GM19372 (cell line): ENCODE measurements around the gene TEKTIP1.
"Not testable (repeated sequence)": the region's sequence is repeated elsewhere in the genome, so short reads cannot be mapped to it uniquely, and the experiment has no call there.

ENCODE experiments used
- ATAC-seq: cut with Tn5 transposase; IDR thresholded peaks from one replicate; pipeline ENCODE4 v1.9.1; 2021; ENCODE audit warnings: mild to moderate bottlenecking, low read depth, moderate library complexity; ENCODE audit not compliant: unreplicated experiment

Gene TEKTIP1

DNA sequence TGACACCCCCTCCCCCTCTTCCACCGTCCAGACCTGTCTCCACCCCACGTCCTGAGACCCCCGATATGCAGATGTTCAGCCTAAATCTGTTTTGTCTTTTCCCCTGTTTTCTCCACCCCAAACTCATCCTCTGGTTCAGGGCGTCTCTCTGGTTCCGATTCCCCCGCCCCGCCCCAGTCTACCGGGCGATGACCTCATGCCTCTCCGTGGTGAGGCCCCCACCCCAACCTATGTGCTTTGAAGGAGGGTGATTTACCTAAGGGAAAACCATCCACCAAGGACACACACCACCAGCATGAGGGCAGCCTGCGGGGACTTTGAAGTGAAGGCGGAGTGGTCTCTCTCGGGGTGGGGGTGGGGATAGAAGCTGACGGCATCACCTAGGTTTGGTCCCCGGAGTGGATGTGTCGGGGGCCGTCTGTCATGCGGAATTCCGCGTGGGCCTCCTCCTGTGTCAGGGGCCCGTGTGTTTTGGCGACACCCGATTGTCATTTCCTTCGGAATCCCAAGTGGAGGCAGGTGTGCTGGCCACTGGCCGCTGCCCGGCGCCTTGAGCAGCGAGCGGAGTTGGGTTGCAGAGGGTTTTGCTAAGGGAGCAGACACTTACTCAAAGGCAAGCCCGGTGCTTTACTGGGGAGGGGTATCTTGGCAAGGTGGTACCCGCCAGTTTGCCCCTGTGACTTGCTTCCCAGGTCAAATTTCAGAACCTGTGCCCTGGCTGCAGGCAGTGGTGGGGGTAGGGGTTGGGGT is 31.4 kb upstream of the TEKTIP1 start:
- no peak for ATAC-seq

DNA sequence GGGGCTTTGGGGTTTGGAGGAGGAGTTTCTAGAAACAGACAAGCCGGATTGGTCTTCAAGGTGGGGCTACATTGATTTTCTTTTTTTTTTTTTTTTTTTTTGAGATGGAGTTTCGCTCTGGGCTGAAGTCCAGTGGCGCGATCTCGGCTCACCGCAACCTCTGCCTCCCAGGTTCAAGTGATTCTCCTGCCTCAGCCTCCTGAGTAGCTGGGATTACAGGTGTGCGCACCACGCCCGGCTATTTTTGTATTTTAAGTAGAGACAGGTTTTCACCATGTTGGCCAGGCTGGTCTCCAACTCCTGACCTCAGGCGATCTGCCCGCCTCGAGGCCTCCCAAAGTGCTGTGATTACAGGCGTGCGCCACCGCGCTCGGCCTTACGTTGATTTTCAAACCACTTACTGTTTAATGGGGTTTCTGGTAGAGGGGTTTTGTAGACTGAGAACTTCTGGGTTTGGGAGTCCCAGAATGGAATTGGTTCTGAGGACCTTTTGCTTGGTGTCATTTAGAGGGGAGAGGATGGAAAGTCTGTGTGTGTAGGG is 30.8 kb upstream of the TEKTIP1 start:
- not testable (repeated sequence) for ATAC-seq

DNA sequence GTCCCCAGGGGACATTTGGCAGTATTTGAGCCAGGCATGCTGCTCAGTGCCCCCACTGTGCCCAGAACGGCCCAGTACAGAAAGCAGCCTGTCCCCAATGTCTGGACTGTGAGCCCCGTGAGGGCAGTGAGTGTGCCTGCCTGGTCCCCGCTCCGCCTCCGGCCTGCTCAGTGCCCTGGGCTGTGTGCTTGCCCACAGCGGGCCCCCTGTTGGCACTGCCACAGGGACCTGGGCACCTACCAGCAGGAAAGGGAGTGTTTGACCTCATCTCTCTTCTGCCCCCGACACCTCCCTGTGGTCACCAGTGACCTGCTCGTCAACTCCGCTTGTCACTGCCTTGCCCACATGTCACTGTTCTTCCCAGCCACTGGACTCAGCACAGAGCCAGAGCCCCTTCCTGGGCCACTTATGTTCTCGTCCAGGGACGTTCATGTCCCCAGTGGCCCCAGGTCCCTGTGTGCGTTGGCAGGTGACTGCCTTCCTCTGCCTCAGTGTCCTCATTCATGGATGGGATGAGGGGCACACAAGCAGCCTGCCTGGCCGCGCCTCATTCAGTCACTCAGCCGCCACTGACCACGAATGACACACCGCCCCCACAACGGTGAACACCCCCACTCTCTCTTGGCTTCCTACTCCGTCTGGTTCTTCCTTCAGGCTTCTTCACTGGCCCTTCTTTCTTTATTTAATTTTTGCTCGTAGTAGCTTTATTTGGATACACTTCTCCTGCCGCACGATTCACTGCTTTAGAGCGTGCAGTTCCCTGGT is 30.0 kb upstream of the TEKTIP1 start:
- no peak for ATAC-seq

DNA sequence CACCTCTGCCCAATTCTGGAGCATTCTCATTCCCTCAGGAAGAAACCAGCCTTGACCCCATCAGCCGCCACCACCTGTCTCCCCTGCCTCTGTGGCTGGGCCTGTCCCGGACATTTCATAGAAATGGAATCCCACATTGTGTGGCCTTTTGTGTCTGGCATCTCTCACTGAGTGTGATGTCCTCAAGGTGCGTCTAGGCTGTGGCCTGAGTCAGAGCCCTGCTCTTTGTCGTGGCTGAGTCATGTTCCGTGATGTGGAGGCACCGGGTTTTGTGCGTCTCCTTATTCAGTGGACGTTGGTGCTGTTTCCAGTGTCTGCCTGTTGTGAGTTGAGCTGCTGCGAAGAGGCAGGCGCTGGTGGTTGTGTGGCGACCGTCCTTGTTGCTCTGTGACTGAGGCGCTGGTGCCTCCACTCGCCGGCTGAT is 29.4 kb upstream of the TEKTIP1 start:
- no peak for ATAC-seq

DNA sequence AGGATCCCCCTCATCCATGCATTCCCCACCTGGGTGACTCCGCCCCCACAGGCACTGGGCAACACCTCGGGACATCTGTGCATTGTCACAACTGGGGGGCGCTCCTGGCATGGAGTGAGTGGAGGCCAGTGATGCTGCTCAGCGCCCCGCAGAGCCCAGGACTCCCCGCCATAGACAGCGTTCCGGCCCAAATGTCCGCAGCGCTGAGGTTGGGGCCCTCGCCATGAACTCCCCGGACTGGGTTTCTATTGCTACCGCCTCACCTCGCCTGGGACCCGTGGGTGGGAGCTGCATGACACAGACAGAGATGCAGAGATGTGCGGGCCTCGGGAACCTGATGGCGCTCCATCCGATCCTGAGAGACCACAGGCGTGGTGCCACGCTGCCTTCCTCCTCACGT is 28.2 kb upstream of the TEKTIP1 start:
- ATAC-seq: no peak

DNA sequence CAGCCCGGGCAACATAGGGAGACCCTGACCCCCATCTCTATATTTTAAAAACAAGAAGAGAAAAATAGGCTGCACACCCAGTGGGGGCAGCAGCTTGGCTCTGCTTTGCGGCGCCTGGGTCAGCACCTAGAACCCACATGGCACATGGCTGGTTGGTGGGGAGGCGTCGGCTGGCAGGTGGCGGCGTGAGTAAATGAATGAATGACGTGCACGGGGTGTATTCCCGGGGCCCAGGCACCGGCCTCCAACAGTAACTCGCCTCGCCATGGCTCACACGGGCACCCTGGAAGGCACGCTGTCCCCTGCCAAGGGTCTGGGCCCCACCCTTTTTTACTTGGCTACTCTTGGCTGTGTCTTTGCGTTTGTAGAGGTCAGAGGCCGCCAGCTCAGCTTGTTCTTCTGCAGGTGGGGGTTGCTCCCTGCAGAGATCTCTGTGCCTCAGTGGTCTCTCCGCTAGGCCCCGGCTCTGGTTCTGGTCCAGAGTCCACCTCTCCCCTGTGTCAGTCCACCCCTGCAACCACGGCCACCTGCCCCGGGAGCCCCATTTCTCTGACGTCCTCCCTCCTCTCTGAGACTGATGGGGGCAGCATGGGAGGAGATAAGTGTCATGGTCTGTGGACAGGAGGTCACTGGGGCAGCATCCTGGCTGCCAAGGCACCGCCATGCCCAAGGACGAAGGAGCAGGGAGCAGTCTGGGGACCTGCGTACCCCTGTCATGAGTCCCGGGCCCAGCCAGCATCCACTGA is 27.3 kb upstream of the TEKTIP1 start:
- no peak for ATAC-seq

DNA sequence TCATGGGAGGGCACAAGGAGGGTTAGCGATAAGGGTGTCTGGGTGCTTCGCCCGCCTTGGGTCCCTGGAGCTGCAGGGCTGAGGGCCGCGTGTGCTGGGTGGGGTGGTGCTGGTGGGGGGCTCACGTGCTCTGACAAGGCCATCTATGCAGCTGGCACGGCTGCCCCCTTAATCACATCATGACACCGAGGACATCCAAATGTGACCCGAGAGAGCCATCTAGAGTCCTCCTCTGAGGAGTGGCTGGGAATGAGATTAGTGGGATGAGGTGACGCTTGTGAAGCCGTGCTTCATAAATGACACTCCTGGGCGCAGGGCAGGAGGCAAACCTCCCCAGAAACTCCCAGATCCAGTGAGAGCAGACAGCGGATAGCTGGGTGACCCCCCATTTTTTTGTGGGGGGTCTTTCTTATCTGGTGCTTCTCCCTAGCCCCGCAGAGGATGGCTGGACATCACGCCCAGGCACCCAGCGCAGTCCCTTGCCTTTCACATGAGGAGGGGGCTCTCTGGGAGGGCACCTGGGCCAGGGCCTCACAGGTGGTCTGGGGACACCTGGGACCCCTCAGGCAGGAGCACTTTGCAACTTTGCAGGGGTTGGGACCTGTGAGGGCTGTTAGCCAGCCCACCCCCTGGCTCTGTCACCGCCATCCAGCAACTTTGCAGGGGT is 26.3 kb upstream of the TEKTIP1 start:
- no peak for ATAC-seq

DNA sequence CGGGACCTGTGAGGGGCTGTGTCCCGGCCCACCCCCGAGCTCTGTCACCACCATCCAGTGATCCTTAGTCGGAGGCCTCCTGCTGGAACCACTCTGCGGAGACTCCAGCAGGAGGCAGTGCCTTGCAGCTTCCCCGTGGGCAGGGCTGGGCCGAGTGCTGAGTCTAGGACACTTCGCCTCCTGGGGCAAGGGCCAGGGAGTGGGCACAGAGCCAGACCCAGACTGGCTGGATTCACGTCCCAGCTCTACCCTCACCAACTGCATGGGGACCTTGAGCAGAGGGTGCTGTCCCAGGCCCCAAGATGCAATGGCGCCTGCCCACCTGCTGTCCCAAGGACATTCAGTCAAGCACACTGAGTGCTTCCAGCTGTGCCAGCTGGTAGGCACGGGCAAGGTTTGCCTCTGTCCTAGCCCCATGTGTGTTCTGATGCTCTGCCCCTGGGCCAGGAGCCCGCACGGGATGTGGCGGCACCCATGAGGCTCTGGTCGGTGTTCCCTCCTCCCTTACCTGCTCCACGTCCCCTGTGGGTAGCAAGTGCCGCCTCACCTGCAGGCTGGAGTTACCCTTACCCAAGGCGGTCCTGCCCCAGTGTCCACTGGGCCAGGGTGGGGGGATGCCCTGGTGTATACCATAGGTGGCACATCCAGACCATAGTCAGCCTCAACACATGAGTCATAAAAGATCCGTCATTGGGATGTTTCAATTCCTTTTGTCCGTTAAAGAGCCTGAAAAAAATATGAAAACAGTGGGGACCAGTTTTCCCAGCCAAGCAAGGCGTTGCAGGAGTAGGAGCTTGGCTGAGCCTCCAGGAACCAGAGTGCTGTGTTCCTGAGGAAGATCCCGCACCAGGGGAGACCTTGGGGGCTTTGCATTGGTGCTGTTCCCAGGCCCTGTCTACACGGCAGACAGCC is 25.5 kb upstream of the TEKTIP1 start:
- ATAC-seq: no peak

DNA sequence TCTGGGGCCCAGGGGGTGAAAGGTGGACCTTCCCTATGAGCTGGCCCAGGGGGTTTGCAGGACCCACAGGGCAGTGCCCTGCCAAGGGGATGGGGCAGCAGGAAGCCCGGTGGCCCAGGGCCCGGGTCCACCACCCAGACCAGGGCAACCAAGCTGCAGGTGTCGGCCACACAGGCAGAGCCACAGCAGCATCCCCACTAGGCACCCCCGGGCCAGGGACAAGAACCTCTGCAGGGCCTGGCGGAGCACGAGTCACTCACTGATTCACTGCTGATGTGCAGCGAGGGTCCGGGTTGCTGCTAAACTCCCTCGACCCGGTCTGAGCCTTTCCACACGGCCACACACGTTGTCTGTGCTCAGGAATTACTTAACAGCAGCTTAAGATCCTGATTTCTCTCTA is 24.0 kb upstream of the TEKTIP1 start:
- no peak for ATAC-seq

DNA sequence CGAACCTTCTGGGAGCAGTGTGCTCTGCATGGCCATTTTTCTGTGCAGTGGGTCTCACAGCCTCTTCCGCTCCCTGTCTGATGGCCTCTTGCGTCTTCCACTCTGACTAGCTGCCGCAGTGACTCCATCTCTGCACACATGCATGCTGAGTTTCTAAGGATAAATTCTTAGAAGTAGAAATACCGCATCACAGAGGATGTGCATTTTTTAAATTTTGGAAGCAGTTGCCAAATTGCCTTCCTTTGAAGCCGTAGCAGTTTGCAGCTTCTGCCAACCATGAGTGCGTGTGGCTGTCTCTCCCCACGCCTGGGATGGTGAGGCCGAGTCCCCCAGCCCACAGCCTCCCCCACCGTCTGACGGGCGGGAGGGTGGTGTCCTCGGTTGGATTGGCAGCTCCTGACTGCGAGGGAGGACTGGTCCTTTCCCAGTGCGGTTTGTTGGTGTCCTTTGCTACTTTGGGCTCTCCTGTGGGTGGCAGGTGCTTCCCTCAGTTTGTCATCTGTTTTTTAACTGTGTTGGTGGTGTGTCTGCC is 23.0 kb upstream of the TEKTIP1 start:
- ATAC-seq: no peak

DNA sequence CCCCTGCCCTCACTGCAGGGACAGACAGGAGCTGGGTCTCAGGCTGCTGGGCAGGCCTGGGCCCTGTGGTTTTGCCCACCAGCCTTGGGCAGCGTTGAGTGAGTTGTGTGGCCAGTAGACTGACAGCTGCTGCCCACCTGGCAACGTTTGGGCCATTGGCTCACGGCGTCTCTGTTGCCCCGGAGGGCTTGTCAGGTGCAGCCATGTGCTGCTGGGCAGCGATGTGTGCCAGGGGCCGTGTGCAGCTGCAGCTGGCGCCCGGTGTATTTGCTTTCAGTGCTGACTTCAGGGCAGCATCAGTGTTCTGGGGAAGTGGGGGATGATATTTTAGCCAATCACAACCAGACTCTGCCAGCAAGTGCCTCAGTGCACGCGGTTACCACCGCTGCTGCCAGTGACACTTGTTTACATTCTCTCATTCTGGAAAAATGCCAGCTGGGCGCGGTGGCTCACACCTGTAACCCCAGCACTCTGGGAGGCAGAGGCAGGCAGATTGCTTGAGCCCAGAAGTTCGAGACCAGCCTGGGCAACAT is 22.2 kb upstream of the TEKTIP1 start:
- no peak for ATAC-seq

DNA sequence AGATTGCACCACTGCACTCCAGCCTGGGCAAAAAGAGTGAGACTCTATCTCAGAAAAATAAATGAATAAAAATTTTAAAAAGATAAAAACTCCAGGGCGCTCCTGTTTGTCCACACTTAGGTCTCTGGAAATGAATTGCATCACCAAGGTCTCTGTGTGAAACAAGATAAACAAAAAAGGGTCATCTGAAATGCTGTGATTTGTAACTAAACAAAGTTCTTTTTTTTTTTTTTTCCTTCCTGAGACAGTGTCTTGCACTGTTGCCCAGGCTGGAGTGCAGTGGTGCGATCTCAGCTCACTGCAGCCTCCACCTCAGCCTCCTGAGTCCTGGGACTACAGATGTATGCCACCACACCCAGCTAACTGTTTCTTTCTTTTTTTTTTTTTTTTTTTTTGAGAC is 21.3 kb upstream of the TEKTIP1 start:
- ATAC-seq: no peak

DNA sequence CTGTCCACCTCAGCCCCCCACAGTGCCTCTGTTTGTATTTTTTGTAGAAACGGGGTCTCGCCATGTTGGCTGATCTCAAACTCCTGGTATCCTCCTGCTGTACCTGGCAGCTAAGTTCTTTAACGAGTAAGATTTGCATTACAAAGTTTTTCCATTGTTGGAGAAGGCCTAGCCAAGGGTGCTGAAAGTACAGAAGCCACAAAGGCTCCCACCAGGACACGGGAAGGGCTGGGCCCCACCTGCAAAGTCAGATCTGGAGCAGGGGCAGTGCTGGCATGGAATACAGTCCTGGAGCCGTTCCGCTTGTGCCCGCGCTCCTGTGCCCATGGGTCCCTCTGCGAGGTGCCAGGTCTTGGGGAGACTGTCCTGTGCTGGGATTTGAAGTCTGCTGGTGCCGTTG is 20.7 kb upstream of the TEKTIP1 start:
- ATAC-seq: no peak

DNA sequence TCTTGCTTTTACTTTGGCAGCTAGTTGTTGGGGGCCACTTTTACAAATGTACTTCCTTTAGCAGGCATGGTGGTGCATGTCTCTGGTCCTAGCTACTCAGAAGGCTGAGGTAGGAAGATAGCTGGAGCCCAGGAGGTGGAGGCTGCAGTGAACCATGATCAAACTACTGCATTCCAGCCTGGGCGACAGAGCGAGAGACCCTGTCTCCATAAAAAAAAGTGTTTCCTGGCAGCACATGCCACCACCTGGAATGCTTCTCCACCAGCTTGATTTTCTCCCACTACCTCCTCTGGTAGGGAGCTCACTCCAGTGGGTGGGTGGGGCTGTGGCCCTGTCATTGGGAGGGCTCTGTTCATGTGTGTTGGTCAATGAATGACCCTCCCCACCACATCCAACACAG is 20.3 kb upstream of the TEKTIP1 start:
- ATAC-seq: no peak

DNA sequence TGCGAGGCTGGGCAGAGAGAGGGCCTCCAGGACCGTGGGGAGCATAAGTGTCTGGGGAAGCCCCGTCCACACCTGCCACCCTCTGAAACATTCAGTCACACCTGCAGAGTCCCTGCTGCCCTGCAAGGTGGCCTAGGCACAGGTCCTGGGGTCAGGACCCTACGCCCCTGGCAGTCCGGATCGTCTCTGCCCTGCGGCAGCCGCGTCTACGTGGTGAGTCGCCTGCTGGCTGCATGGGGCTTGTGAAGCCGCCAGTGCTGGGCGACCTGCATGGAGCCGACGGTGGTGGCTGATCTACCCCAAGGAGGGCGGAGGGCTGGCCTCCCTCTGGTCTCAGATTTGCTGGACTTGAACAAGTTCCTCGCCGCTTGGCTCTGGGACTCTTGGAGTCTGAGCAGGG is 19.8 kb upstream of the TEKTIP1 start:
- no peak for ATAC-seq

DNA sequence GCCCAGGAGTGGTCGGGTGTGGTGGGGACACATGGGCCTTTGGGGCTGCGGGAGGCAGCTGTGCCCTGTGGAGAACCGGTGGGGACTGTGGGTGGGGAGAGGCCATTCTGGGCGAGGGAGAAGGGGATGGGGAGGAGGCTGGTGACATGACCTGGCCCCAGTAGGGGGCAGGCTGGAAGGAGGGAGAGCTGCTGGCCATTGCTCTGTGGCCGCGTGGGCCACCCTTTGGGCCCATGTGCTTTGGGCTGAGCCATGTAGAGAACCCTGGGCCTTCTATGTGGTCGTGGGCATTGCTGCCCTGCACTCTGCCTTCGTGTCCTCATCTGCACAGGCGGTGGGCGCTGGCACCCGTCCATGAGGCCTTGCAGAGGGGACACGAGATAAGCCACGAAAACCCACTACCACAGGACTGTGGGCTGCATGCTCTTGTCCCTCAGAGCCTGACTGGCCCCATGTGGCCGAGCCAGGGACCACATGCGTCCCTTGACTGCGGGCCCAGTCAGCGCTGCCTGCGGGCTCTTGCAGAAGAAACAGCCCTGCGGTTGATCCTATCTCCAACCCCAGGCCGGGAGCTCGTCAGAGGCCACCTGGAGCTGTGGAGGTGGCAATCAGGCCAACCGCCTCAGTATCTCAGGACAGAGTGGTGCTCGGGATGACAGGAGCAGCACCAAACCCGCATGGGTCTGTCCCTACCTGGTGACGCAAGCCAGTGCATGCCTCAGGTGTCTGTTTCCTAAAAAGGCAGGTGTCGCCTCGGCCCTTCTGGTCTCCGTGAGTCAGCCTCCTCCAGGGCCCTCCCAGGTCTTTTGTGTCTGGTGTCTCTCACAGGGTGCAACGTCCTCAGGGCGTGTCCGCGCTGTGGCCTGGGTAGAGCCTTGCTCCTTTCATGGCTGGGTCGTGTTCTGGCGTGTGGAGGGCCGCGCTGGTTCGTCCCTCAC is 18.5 kb upstream of the TEKTIP1 start:
- ATAC-seq: no peak

DNA sequence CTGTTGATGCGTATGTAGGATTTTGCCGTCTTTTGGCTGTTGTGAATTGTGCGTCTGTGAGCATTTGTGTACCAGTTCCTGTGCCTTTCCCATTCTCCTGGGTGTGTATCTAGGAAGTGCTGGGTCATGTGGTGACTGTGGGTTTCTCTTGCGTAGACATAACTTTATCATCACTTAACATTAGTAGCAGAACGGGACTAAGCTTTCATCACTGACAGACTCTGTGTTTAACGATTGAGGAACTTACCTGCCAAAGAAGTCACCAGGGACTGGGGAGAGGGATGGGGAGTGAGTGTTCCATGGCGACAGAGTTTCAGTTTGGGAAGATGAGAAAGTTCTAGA is 17.9 kb upstream of the TEKTIP1 start:
- no peak for ATAC-seq
